ENCODE measurements around the gene C1orf122.
A peak's percentile ranks its signal among the peaks of the same experiment; 100 is the strongest.
"Not testable (repeated sequence)": the region's sequence is repeated elsewhere in the genome, so short reads cannot be mapped to it uniquely, and the experiment has no call there.

Gene C1orf122

DNA sequence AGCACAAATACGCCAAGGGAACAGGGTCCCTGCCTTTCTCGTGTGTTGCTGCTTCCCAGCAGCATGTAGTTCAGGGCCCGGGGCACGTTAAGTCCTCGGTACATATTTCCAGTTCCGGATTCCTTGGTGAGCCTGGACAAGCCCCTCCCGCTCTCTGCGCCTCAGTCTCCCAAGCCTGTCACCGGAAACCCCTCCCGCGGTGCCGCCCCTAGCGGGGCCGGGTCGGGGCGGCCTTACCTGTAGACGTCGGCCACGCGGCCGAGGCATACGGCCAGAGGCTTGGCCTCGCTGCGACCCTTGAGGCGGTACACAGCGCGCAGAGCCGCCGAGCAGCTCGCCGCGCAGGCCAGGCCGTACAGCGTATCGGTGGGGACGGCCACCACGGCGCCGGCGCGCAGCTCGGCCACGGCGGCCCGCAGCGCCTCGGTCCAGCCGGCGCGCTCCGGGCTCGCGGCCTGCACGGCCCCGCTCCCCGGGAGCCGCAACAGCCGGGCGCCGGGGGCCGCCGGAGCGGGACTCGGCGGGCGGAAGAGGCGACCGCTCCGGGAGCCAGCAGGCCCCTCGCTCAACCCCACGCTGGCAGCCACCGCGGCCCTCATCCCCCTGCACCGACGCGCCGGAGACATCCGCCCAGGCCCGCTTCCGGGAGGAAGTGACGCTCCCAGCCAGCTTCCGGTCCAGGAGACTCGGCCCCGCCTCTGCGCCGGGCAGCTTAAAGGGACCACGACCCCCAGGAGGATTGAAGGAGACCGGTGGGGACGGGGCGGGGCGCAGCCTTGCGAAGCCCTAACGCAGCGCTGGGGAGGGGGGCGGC, at the start of gene C1orf122, which contains the start of gene YRDC:
C1orf122 (plus strand) TSS at position 236 of the 814 bp plus-strand sequence. CDS start 615 bp downstream, outside the sequence.
YRDC (minus strand) TSS at position 654 of the 814 bp plus-strand sequence; CDS start at position 626, 28 bp downstream.
- DNase-seq (ENCODE audit: low read depth, low spot score), result peak; percentile 58

- DNase-seq (ENCODE audit: low read depth, low spot score), result no peak
Observed at GRCh38 chr1:37759451-37759850, 48.1 kb upstream of the C1orf122 start.

- no peak for DNase-seq (ENCODE audit: low read depth, low spot score)
Observed at GRCh38 chr1:37761416-37762095, 46.0 kb upstream of the C1orf122 start.

DNA sequence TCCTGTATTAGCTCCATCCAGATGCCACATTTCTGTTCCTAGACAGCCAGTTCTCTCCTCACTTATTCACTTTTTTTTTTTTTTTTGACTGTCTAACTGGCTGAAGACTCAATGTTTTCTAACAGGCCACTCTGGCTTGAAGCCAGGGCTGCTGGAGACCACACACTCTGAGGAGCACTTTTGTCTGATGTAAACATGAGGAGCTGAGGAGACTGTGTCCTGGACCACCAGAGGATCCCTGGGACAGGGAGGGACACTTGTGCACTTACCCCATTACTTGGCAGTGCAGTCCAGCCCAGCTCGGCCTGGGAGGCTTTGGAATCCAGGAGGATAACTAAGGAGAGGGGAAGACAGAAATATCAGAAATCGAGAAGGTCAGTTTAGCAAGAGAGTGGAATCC, 45.1 kb upstream of the C1orf122 start:
- no peak for DNase-seq (ENCODE audit: low read depth, low spot score)

- no peak for DNase-seq (ENCODE audit: low read depth, low spot score)
Observed at GRCh38 chr1:37763791-37764413, 43.7 kb upstream of the C1orf122 start.

- DNase-seq (ENCODE audit: low read depth, low spot score), result no peak
Observed at GRCh38 chr1:37764414-37764825, 43.2 kb upstream of the C1orf122 start.

DNA sequence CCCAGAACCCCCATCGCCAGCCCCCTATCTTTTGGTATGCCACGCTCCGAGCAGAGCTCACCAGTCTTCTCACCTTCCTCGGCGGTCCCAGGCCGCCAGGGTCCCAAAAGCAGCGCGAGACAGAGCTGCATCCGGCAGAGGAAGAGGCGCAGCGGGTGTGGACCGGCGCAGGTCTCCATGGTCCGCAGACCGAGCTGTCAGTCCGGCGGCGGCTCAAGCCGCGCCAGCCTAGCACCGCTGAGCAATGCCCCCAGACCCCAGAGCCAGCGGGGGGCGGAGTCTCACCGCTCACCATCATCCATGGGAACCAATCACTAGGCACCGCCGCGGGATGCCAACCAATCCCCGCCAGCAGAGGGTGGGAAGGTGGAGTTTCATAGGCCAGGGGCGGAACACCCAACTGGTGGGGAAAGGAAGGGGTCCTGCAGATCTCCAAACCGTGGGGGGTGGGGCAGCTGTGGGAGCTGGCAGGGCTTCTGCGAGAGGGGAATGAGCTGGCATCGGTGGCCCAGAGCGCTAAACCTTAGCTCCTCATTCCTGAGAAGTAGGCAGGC, 42.6 kb upstream of the C1orf122 start, which contains the start of gene EPHA10:
EPHA10 (minus strand) TSS at position 233 of the 554 bp plus-strand sequence; CDS start at position 179, 54 bp downstream.
- DNase-seq (ENCODE audit: low read depth, low spot score), result no peak

DNA sequence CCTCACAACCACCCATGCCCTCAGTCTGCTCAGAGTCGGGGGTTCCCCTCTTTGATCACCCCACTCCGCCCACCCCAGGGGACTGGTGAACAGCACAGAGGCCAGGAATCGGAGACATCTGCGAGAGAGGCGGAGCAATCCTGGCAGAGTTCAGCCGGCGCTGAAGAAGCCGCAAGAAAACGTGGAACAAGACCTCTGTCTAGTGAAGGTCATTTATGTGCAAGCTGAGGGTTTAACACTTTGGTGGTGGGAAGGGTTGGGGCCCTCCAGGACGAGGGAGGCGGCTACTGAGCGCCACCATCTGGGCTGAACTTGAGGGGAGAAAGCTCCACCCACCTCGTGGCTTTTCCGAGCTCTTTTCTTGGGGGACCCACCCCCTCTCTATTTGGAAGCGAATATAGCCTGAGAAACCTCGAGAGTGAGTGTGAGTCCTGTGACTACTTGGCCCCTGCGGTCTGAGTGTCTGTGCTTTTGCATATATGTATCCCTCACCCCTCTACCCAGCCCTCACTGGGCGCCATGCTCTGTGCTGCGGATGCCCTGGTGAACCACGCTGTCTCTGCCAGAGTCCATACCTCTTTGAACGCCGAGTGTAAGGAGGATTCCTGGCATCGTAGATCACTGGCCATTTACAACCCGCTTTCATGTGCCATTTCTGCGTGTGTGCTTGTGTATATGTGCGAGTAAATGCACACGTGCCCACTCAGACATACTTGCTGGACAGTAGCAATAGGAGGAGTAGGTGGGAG, 41.5 kb upstream of the C1orf122 start:
- no peak for DNase-seq (ENCODE audit: low read depth, low spot score)

DNA sequence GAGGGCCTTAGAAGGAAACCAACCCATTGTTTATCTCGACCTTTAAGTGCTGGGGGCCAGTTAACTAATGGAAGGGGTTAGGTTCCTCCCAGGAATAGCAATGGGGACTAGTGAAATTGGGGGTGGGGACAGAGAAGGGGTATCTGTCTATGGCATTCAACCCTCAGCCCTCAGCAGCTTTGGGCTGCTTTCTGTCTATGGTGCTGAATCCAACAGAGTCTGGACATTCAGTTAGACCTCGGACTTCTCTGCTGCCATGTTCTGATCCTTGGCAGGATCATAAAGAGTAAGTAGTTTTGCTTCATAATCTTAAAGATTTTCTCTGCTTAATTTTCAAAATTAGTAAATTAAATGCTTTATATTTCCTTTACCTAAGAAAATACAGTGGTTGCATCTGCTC, 40.1 kb upstream of the C1orf122 start:
- DNase-seq (ENCODE audit: low read depth, low spot score), result no peak

- not testable (repeated sequence) for DNase-seq (ENCODE audit: low read depth, low spot score)
Observed at GRCh38 chr1:37771440-37771839, 36.1 kb upstream of the C1orf122 start.

DNA sequence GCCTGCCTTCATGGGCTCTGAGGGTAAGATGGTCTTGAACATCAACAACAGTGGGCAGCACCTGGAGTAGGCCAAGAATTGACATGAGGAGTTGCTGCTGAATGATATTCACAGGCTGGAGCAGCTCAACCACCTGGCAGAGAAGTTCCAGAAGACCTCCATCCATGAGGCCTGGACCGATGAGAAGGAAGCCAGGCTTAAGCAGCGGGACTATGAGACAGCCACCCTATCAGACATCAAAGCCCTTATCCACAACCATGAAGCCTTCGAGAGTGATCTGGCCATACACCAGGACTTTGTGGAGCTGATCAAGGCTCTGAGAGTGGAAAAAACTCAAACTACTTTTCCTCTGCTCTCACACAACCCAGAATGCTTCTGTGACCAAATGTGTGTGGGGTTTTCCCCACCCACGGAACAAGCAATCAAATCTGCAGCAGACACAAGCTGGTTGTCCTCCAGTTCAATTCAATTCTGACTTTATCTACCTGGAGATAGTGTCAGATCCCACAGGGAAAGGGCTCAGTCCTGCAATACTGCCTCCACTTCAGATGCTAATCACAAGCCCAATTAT, 30.6 kb upstream of the C1orf122 start:
- DNase-seq (ENCODE audit: low read depth, low spot score), result no peak

DNA sequence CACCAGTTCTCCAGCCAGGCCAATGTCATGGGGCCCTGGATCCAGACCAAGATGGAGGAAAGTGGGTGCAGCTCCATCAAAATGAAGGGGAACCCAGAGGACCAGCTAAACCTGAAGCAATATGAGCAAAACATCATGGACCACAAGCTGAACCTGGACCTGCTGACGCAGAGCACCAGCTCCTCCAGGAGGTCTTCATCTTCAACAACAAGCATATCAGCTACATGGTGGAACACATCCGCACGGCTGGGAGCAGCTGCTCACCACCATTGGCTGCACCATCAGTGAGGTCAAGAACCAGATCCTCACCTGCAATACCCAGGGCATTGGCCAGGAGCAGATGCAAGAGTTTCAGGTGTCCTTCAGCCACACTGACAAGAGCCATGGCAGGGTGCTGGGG, 28.9 kb upstream of the C1orf122 start:
- DNase-seq (ENCODE audit: low read depth, low spot score), result no peak

- no peak for DNase-seq (ENCODE audit: low read depth, low spot score)
Observed at GRCh38 chr1:37782491-37782890, 25.1 kb upstream of the C1orf122 start.

DNA sequence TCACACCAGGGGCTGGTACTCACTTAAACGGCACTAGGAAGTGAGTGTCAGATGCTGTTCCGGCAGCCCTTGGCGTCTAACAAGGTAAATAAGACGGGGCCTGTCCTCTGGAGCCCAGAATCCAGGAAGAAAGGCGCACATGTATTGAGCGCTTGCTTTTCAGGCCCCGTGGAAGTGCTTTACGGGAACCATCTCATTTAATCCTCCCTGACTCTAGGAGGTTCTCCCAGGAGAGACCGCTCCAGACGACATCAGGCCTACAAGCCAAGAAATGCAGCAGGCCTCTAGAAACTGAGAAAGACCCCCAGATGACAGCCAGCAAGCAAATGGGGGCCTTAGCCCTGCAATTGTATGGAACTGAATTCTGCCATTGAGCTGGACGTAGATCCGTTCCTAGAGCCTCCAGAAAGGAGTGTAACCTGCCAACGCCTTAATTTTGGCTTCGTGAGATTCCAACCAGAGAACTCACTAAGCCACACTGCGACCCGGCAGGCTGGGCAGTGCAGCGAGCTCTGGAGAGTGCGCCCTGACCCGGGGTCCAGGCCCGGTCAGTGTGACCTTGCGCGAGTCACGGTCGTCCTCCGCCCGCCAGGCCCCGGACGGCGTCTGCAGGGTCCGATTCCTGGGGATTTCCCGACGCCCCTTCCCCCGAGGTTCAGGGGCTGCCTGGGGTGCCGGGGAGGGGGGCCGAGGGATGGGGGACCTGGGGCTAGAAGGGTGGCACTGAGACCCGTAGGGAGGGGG, 14.5 kb upstream of the C1orf122 start:
- no peak for DNase-seq (ENCODE audit: low read depth, low spot score)

- DNase-seq (ENCODE audit: low read depth, low spot score), result no peak
Observed at GRCh38 chr1:37793773-37794371, 13.7 kb upstream of the C1orf122 start, which contains the start of gene MANEAL. Gene MANEAL (plus strand): TSS chr1:37793847. CDS start chr1:37794183, 336 bp downstream.

DNA sequence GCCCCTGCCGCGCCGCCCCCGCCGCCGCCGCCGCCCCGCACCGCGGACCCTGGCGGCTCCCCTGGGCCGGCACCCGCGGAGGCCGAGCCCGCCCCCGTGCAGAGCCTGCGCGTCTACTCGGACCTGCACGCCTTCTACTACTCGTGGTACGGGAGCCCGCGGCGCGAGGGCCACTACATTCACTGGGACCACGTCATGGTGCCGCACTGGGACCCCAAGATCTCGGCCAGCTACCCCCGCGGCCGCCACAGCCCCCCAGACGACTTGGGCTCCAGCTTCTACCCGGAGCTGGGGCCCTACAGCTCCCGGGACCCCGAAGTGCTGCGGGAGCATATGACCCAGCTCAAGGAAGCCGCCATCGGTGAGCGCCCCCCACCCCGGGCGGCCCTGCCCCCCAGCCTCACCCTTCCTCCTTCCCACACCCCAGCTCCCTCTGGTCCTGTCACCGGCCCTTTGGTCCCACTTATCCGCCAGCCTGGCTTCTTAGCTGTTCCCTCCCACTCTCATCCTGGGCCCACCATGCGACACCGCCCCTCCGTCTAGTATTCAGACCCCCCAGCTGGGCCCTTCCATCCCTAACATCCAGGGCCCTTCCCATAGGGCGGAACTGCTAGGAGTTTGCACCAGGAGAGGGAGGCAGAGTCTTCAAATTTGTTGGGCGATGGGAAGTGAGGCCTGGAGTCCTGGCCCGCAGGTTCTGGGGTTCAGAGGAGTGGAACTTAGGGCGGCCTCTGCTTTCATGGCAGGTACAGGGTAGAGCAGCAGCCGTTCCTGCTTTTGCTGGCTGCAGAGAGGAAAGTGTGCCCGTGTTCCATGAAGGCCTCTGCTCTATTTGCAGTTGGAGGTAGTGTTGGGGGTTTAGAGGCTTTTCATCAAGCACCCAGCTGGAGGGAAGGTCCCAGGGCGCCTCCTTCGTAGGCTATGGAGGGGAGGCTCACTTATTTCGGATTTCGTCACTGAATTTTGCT, 12.9 kb upstream of the C1orf122 start:
- no peak for DNase-seq (ENCODE audit: low read depth, low spot score)

GRCh38 chr1:37795340-37796125, 12.1 kb upstream of the C1orf122 start:
- no peak for DNase-seq (ENCODE audit: low read depth, low spot score)
